Activated CD4-positive, alpha-beta T cell treated with anti-CD3 and anti-CD28 coated beads for 24 hours (primary cell): Measurements from ENCODE around the gene SYT5.

Experiments
- DNase-seq, 2 donors: peaks; one replicate each; pipeline ENCODE4 v3.0.0-alpha.2; 2020; ENCODE audit warnings: low read depth in 2 of 2

Gene SYT5

DNA sequence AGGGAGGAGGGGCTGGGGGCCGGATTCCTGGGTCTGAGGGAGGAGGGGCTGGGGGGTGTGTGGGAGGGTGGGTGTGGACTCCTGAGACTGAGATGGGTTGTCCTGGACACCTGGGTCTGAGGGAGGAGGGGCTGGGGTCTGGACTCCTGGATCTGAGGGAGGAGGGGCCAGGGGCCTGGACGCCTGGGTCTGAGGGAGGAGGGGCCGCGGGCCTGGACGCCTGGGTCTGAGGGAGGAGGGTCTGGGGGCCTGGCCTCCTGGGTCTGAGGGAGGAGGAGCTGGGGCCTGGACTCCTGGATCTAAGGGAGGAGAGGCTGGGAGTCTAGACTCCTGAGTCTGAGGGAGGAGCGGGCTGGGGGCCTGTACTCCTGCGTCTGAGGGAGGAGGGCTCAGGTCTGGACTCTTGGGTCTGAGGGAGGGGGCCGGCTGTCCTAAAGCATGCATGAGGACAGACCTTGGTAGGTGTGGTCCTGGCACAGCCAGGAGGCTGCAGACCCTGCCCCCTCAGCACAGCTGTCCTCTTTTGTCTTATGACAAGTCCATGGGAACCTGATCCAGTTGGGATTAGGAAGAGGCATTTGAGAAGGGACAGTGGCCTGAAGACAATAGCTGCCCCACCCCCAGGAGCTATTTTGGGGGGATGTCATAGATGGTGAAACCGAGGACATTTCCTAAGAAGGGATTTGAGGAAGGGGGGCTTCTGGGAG is 32.4 kb downstream of the SYT5 start:
- no peak for DNase-seq

DNA sequence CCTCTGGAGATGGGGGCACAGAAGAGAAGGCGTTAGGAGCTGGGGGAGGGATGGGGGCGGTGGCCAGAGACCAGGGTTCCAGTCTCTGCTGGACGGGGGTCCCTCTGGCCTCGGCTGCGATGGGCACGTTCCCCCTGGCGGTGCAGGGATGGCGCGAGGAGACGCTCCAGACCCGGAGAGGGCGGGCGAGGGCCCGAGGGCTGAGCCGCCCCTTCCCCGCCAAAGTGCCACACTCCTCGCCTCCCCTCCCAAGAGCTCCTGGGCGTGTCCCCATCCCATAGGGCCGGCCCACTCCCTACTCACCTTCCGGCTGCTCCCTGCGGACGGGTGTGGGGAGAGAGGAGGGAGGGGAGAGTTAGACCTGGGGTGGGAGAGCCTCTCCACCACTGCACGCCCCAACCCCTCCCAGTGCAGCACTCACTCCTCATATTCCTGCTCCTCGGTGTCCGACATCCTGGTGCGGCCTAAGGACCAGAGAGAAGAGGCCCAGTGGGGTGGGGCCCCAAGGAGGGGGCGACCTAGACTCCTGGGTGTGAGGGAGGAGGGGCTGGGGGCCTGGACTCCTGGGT is 33.3 kb downstream of the SYT5 start:
- DNase-seq = no peak

GRCh38 chr19:55146078-55146704 is 33.9 kb downstream of the SYT5 start:
- no peak for DNase-seq

GRCh38 chr19:55145232-55145631 is 34.9 kb downstream of the SYT5 start:
- DNase-seq = no peak

DNA sequence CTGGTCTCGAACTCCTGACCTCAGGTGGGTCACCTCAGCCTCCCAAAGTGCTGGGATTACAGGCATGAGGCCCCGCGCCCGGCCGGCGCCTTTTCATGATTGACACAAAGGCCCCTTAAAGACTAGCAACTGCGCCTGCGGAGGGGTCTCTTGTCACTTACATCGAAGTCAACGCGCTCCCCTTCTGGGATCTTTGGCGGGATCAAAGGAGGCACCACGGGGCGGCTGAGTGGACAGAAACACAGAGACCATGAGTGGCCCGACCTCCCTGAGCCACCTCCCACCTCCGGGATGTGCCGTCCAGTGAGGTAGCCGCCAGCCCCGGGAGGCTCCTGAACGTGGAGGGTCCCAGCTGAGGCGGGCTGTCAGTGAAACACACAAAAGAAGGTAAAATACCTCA is 38.4 kb downstream of the SYT5 start:
- DNase-seq = no peak

DNA sequence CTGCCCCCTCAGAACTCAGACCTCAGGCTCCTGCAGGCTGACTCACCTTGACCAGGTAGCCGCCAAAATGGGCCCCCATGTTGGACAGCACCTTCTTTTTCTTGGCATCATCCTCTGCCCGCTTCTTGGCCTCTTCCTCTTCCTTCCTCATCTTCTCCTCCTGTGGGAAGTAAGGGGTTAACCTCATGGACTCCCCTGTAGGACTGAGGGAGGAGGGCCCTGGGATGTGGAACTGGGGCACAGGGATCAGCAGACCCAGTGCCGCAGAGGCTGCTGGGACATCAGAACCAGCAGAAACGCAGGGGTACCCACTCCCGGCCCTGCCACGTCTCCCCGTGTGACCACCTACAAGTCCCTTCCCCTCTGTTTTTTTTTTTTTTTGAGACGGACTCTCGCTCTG is 42.2 kb downstream of the SYT5 start:
- no peak for DNase-seq

- DNase-seq = no peak
Measured at GRCh38 chr19:55136399-55137102, 43.5 kb downstream of the SYT5 start.

- no peak for DNase-seq
Measured at GRCh38 chr19:55134736-55135135, 45.4 kb downstream of the SYT5 start.

- DNase-seq = no peak
Measured at GRCh38 chr19:55133639-55134444, 46.2 kb downstream of the SYT5 start.

DNA sequence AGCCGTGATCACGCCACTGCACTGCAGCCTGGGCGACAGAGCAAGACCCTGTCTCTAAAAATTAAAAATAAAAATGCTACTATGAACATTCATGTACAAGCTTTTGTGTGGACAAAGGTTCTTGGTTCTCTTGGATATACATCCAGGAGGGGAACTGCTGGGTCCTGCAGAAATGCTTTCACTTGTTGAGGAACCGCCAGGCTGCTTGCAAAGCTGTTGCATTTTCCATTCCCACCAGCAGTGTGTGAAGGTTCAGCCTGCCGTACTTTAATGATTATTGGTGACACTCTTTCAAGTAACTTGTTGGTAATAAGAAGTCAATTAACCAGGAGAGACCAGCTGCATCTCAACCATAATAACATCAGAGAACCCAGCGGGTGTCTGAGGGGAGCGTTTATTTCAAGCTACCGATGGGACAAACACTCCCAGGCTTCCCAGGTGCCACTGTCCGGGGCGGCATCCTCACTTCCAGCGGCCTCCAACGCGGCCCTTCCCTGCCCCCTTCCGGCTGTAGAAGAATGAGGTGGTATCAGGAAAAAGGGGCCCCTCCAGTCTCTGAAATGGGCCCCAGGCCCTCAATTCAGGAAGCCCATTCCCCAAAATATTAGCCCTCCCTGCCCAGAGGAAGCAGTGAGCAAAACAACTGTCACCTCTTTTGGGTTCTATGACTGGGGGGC is 47.5 kb downstream of the SYT5 start:
- no peak for DNase-seq

- DNase-seq = no peak
Measured at GRCh38 chr19:55131421-55131820, 48.7 kb downstream of the SYT5 start.
